GM18520 (cell line): ENCODE measurements around the gene TOR4A.
"Not testable (repeated sequence)": the region's sequence is repeated elsewhere in the genome, so short reads cannot be mapped to it uniquely, and the experiment has no call there.

Source experiments
- ATAC-seq: cut with Tn5 transposase; IDR thresholded peaks from one replicate; pipeline ENCODE4 v1.9.1; 2021; ENCODE audit not compliant: unreplicated experiment

TOR4A gene

GRCh38 chr9:137315581-137316011 is 38.1 kb downstream of the TOR4A start:
- ATAC-seq, result no peak

GRCh38 chr9:137316012-137316981 is 38.8 kb downstream of the TOR4A start:
- ATAC-seq, result no peak

- ATAC-seq, result no peak
Observed at GRCh38 chr9:137317021-137317717, 39.6 kb downstream of the TOR4A start.

GRCh38 chr9:137317718-137318511 is 40.4 kb downstream of the TOR4A start:
- no peak for ATAC-seq

- no peak for ATAC-seq
Observed at GRCh38 chr9:137318602-137319001, 41.1 kb downstream of the TOR4A start.

GRCh38 chr9:137319011-137319738 is 41.6 kb downstream of the TOR4A start:
- no peak for ATAC-seq

GRCh38 chr9:137319739-137320551 is 42.4 kb downstream of the TOR4A start:
- no peak for ATAC-seq

GRCh38 chr9:137320555-137321384 is 43.2 kb downstream of the TOR4A start:
- no peak for ATAC-seq

GRCh38 chr9:137321726-137322361 is 44.3 kb downstream of the TOR4A start:
- no peak for ATAC-seq

- no peak for ATAC-seq
Observed at GRCh38 chr9:137323531-137324331, 46.2 kb downstream of the TOR4A start.

GRCh38 chr9:137325124-137325523 is 47.6 kb downstream of the TOR4A start:
- no peak for ATAC-seq

GRCh38 chr9:137325799-137326198 is 48.3 kb downstream of the TOR4A start:
- no peak for ATAC-seq

- no peak for ATAC-seq
Observed at GRCh38 chr9:137326445-137327065, 49.0 kb downstream of the TOR4A start.

- ATAC-seq, result not testable (repeated sequence)
Observed at GRCh38 chr9:137327641-137328550, 50.4 kb downstream of the TOR4A start.

- ATAC-seq, result not testable (repeated sequence)
Observed at GRCh38 chr9:137329590-137329989, 52.1 kb downstream of the TOR4A start.

GRCh38 chr9:137330689-137331088 is 53.2 kb downstream of the TOR4A start:
- ATAC-seq, result no peak
